ENCODE results near the gene TMEM40. TPM values are rescaled to one million over a fixed set of nuclear protein-coding genes. Genes with fewer than 3 reads are reported as not detected.

The TMEM40 gene
- total RNA-seq, 2 experiments from 2014 or later, result not detected

GRCh38 chr3:12769761-12770160, 10.7 kb upstream of the TMEM40 start:
- no peak overlapping the region for H3K27ac Mint-ChIP-seq
- no peak overlapping the region for H3K4me3 Mint-ChIP-seq
- POLR2A ChIA-PET, result no interaction called here
- no peak for DNase-seq
- H3K27me3 Mint-ChIP-seq, result peaks cover 13% of the 10 kb centered on the region
- no peaks in the 10 kb centered on the region for H3K9me3 Mint-ChIP-seq
- H3K36me3 Mint-ChIP-seq, result no peaks in the 10 kb centered on the region
- H3K4me1 Mint-ChIP-seq, result peaks cover 8% of the 10 kb centered on the region
- ATAC-seq (ENCODE audit: low read depth), result no peak

- Mint-ChIP-seq H3K27me3 (peaks cover 13% of the 10 kb centered on the region), H3K4me3 (no peak overlapping the region), H3K36me3 (no peaks in the 10 kb centered on the region), H3K27ac (no peak overlapping the region), H3K9me3 (no peaks in the 10 kb centered on the region), H3K4me1 (peaks cover 6% of the 10 kb centered on the region)
- POLR2A ChIA-PET, result no interaction called here
- no peak for ATAC-seq (ENCODE audit: low read depth)
- no peak for DNase-seq
These were observed 9.8 kb upstream of the TMEM40 start for GRCh38 chr3:12768579-12769527.

- DNase-seq (no peak), ATAC-seq (ENCODE audit: low read depth) (no peak)
- H3K9me3 Mint-ChIP-seq, result no peaks in the 10 kb centered on the region
- H3K4me1 Mint-ChIP-seq, result peaks cover 4% of the 10 kb centered on the region
- H3K4me3 Mint-ChIP-seq, result no peak overlapping the region
- peaks cover 3% of the 10 kb centered on the region for H3K27me3 Mint-ChIP-seq
- no peak overlapping the region for H3K27ac Mint-ChIP-seq
- POLR2A ChIA-PET, result no interaction called here
- no peaks in the 10 kb centered on the region for H3K36me3 Mint-ChIP-seq
These were observed 7.5 kb upstream of the TMEM40 start for GRCh38 chr3:12766541-12766940.

- Mint-ChIP-seq H3K4me1 (peaks cover 8% of the 10 kb centered on the region), H3K4me3 (no peak overlapping the region), H3K27ac (no peak overlapping the region), H3K27me3 (peaks cover 9% of the 10 kb centered on the region), H3K36me3 (no peaks in the 10 kb centered on the region), H3K9me3 (no peaks in the 10 kb centered on the region)
- ATAC-seq (ENCODE audit: low read depth) (no peak), DNase-seq (no peak)
- POLR2A ChIA-PET, result no interaction called here
These were observed 5.2 kb upstream of the TMEM40 start for GRCh38 chr3:12764171-12764776.

GRCh38 chr3:12759693-12760565, 870 bp upstream of the TMEM40 start:
- POLR2A ChIA-PET, result no interaction called here
- H3K9me3 Mint-ChIP-seq, result no peaks in the 10 kb centered on the region
- no peak for ATAC-seq (ENCODE audit: low read depth)

GRCh38 chr3:12758025-12758781, 856 bp downstream of the TMEM40 start:
- no peak for ATAC-seq (ENCODE audit: low read depth)
- POLR2A ChIA-PET, result no interaction called here
- no peak for DNase-seq
- peaks cover 15% of the 10 kb centered on the region for H3K27me3 Mint-ChIP-seq
- no peaks in the 10 kb centered on the region for H3K36me3 Mint-ChIP-seq
- H3K4me3 Mint-ChIP-seq, result no peak overlapping the region
- H3K4me1 Mint-ChIP-seq, result peaks cover 7% of the 10 kb centered on the region
- H3K9me3 Mint-ChIP-seq, result no peaks in the 10 kb centered on the region
- no peak overlapping the region for H3K27ac Mint-ChIP-seq

More at GRCh38 chr3:12759693-12760565, 870 bp upstream of the TMEM40 start:
- no peak overlapping the region for H3K4me3 Mint-ChIP-seq
- no peak for DNase-seq
- peaks cover 13% of the 10 kb centered on the region for H3K27me3 Mint-ChIP-seq
- peaks cover 10% of the 10 kb centered on the region for H3K4me1 Mint-ChIP-seq
- no peaks in the 10 kb centered on the region for H3K36me3 Mint-ChIP-seq
- H3K27ac Mint-ChIP-seq, result no peak overlapping the region

GRCh38 chr3:12756635-12757034, 2.4 kb downstream of the TMEM40 start:
- H3K4me1 Mint-ChIP-seq, result peaks cover 5% of the 10 kb centered on the region
- no peaks in the 10 kb centered on the region for H3K9me3 Mint-ChIP-seq
- H3K4me3 Mint-ChIP-seq, result no peak overlapping the region
- peaks cover 15% of the 10 kb centered on the region for H3K27me3 Mint-ChIP-seq
- POLR2A ChIA-PET, result no interaction called here
- no peaks in the 10 kb centered on the region for H3K36me3 Mint-ChIP-seq
- no peak overlapping the region for H3K27ac Mint-ChIP-seq
- ATAC-seq (ENCODE audit: low read depth), result no peak
- DNase-seq, result no peak

- Mint-ChIP-seq H3K9me3 (no peaks in the 10 kb centered on the region), H3K27me3 (peaks cover 12% of the 10 kb centered on the region), H3K4me1 (peaks cover 5% of the 10 kb centered on the region), H3K36me3 (no peaks in the 10 kb centered on the region), H3K4me3 (no peak overlapping the region), H3K27ac (no peak overlapping the region)
- DNase-seq, result no peak
- no peak for ATAC-seq (ENCODE audit: low read depth)
- POLR2A ChIA-PET, result no interaction called here
These were observed 2.9 kb downstream of the TMEM40 start for GRCh38 chr3:12756175-12756574.

- Mint-ChIP-seq H3K27ac (no peak overlapping the region), H3K9me3 (no peaks in the 10 kb centered on the region), H3K4me1 (peaks cover 9% of the 10 kb centered on the region), H3K36me3 (no peaks in the 10 kb centered on the region), H3K4me3 (no peak overlapping the region), H3K27me3 (peaks cover 11% of the 10 kb centered on the region)
- no peak for ATAC-seq (ENCODE audit: low read depth)
- DNase-seq, result no peak
- POLR2A ChIA-PET, result no interaction called here
These were observed 3.3 kb downstream of the TMEM40 start for GRCh38 chr3:12755754-12756153.

- Mint-ChIP-seq H3K4me3 (no peak overlapping the region), H3K27me3 (peaks cover 12% of the 10 kb centered on the region), H3K9me3 (no peaks in the 10 kb centered on the region), H3K4me1 (peaks cover 11% of the 10 kb centered on the region), H3K36me3 (no peaks in the 10 kb centered on the region), H3K27ac (no peak overlapping the region)
- POLR2A ChIA-PET, result no interaction called here
- DNase-seq (no peak), ATAC-seq (ENCODE audit: low read depth) (no peak)
These were observed 4.7 kb downstream of the TMEM40 start for GRCh38 chr3:12754313-12754712.

- H3K36me3 Mint-ChIP-seq, result no peaks in the 10 kb centered on the region
- no peak for ATAC-seq (ENCODE audit: low read depth)
- H3K4me3 Mint-ChIP-seq, result no peak overlapping the region
- DNase-seq, result no peak
- H3K9me3 Mint-ChIP-seq, result no peaks in the 10 kb centered on the region
- no peak overlapping the region for H3K27ac Mint-ChIP-seq
- H3K4me1 Mint-ChIP-seq, result peaks cover 11% of the 10 kb centered on the region
- peaks cover 17% of the 10 kb centered on the region for H3K27me3 Mint-ChIP-seq
- POLR2A ChIA-PET, result no interaction called here
These were observed 5.6 kb downstream of the TMEM40 start for GRCh38 chr3:12753275-12754028.

GRCh38 chr3:12752809-12753208, 6.2 kb downstream of the TMEM40 start:
- Mint-ChIP-seq H3K27ac (no peak overlapping the region), H3K9me3 (no peaks in the 10 kb centered on the region), H3K36me3 (no peaks in the 10 kb centered on the region), H3K4me3 (no peak overlapping the region), H3K27me3 (peaks cover 18% of the 10 kb centered on the region), H3K4me1 (peaks cover 11% of the 10 kb centered on the region)
- DNase-seq (no peak), ATAC-seq (ENCODE audit: low read depth) (no peak)
- POLR2A ChIA-PET, result no interaction called here
